ENCODE data around the gene DCHS2.

The DCHS2 gene

DNA sequence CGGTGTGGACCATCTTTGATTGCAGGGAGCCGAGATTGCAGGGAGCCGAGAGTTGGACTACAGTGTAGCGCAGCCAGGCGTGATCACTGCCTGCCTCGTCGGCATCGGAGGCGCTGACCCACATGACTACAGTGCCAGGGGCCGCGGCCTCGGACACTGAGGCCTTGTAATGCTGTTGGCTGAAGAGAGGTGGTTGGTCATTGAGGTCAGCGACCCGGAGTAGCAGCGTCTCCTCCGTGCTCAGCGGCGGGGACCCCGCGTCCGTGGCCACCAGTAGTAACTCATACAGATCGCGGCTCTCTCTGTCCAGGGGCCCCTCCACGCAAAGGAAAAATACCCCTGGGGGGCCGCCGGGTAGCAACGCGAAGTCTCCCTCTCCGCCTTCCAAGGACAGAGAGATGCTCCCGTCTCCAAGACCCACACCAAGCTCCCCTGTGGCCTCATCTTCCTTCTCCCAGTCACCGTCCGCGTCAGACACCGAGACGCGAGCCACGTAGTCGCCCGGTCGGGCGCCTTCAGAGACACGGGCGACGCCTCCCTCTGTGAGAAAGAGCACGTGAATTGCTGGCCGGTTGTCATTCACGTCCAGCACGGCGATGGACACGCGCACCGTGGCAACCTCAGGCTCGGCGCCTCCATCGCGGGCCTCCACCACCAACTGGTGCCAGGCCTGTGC, 1.9 kb downstream of the DCHS2 start:
- no peak for DNase-seq (ENCODE audit: low read depth in 2 of 2)

DNA sequence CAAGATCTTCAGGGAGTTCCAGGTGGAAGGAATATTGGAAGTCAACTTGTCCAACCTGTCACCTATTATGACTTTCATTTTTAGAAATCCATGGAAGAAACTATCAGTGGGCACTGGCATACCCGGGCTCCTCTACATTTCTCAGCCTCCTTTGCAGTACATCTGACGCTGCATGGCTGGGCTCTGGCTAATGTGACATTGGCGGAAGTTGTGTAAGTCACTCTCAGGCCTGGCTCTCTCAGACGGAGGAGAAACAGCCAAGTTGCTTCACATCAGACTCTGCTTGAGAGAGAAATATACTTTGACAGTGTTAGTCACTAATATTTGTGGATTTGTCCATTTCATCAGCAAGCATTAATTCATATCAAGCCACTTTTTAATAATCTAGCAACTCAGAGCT, 4.5 kb downstream of the DCHS2 start:
- no peak for DNase-seq (ENCODE audit: low read depth in 2 of 2)

DNA sequence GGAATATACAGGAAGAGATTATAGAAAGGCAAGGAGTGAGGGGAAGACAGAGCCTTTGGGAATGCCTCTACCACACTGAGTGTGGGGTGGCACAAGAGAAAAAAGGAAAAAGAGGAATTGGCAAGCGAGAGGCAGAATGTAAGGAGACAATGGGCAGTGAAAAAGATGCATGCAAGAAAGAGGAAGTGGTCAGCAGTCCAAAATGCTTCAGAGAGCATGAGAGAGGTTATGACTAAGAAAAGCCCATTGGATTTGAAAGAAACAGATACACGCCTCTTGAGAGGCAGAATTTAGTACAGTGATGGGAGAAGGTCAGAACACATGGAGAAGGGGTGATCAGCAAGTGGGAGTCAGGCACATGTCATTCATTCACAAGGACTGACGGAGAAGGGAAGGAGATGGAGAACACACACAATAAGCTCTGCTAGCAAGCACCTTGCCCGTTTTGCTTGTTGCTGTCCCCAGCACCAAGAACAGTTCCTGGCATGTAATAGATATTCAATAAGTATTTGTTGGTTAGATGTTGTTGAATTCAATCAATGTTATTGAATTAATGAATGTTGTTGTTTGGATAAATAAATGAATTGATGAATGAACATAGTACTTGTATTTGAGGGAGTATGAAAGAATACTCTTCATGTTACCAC, 6.3 kb downstream of the DCHS2 start:
- DNase-seq (ENCODE audit: low read depth in 2 of 2) = no peak

DNA sequence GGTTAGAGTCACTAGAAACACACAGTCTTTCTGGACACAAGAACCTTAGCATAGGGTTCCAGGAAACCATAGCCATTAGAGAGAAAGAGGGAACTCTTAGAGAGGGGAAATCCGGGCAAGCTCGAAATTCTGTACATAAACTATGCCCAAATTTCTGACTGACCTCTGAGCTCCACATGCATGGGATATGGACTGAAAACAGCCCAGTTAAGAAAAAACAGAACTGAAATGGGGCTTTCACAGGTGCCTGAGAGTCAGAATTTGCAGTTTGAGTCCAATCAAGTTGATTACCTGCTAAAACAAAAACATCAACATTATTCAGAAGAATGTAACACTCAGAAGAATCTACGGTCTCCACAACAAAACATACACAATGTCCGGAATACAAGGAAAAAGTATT, 13.1 kb downstream of the DCHS2 start:
- no peak for DNase-seq (ENCODE audit: low read depth in 2 of 2)

DNA sequence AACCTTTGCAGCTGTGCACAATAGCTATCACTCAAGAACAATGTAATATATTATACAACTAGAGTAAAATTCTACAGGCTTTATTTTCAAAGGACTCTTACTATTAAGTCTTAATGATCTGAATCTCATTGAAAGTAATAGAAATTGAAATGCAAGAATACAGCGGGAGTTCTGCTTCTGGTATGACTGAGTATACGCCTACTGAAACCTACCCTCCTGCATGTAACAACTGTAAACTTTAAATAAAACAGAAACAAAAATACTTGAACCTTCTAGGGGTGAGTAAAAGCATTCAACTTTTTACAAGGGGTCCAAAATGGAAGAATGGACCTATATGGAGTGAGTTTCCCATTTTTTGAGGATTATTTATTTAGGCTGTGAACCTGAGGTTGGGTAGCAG, 13.5 kb downstream of the DCHS2 start:
- DNase-seq (ENCODE audit: low read depth in 2 of 2) = no peak

DNA sequence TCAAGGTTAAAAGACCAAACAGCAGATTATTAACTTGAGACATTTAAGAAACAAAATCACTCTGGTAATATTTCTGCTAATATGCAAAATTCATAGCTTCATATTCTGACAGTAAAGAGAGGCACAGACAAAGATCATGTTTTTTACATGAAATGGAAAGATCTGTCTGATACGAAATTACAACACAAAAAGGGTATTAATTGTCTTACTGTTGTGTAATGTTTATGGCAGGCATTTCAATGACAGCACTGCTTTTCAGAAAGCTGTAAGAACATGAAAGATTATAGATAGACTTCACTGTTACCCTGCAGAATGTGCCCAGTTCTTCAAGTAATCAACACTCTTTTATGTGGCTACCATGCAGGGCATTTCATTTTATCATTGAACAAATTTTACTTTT, 15.4 kb downstream of the DCHS2 start:
- DNase-seq (ENCODE audit: low read depth in 2 of 2) = no peak

DNA sequence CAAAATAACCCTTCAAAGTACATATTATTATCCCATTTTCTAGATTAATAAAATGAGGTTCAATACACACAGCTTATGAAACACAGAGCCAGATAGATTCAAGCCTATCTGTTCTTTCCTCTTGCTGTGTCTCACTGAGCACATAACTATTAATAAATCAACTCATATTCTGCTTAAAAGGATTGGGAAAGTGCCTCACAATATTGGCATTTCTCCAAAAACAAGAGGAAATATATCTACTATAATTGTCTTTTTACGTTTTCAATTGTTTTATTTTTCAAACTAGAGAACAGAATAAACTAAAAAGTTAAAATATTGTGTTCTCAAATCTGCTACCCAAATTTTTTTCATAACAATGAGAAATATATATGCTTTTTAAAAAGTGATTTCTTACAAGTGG, 15.8 kb downstream of the DCHS2 start:
- no peak for DNase-seq (ENCODE audit: low read depth in 2 of 2)

DNA sequence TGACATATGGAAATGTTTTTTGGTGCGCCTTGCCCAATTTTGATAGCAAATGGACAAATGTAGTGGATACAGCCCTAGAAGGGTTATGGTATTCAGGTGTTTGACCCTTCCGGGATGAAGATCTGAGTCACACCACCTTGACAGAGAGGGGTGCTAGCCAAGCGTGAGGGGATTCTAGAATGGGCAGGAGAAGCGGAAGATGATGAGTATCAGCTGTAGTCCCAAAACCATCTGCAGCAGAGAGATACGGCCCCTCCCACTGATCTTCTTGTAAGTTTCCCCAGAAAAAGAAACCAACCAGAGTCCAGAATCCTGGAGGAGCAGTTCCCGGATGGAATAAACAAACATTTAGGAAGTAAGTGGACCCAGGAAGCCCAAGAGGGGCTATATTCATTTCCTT, 18.1 kb downstream of the DCHS2 start:
- DNase-seq (ENCODE audit: low read depth in 2 of 2) = no peak

DNA sequence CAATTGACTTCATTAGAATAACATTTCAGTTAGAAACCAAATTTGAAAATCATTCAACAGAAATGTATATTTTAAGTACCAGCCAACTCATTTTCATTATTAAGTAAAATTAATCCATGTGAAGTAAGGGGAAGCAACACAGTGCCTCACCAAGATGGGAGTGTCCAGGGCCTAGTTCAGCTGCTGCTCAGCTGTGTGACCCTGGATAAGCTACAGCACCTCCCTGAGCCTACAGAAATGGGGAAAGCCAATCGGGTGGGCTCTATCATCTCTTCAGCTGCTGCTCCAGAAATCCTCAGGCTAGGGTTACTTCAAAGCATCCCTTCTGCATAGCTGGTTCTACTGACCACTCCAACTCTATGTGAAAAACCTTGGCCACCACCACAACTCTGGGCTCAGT, 18.7 kb downstream of the DCHS2 start:
- DNase-seq (ENCODE audit: low read depth in 2 of 2) = no peak

DNA sequence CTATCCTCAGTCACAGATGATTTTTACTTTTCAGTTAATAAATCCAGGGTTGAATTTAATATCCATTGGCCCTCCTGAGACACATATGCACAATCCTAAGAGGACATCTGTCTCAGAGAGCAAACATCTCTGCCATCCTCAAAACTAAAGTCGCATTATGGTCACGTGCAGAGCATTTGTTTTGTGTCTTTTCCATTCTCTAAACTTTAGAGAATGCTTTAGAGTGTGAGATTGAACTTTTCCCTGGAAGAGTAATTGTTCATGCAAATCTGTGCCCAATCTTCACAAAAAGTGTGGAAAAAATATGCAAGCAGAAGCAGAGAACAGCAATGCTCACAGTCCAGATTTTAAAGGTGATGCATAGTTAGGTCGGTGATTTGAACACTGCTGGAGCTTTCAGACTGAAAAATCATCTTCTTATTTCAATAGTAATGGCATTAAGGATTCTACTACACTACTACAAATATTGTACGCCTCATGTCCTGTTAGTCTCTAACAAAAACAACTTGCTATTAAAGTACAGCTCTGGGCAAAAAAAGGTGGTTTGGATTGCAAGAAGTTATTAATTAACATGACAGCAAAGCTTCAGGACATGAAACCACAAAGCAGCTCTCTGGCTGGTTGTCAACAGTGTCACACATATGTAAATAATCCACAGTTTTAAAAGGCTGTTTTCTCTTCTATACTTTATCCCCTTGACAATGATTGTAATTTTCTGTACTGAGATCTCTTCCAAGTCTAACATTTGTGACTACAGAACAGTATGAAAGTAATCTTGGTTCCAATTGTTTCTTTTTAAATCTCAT, 19.9 kb downstream of the DCHS2 start:
- no peak for DNase-seq (ENCODE audit: low read depth in 2 of 2)

DNA sequence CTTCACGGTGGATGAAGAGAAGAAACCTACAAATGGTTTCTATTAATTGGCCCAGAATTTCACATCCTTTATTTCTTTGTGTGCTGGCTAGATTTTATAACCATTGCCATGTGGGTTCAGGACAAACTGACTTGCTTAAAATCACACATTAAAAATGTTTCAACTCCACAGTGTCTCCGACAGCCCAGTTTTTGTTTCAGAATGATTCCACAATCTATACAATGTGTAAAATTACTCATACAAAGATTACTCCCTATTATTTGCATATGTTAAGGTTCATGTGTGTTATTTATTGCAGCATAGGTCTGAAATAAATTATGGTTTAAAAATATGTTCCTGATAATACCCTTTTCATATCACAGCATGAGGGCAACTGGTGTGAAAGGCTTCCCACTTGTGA, 20.6 kb downstream of the DCHS2 start:
- no peak for DNase-seq (ENCODE audit: low read depth in 2 of 2)

DNA sequence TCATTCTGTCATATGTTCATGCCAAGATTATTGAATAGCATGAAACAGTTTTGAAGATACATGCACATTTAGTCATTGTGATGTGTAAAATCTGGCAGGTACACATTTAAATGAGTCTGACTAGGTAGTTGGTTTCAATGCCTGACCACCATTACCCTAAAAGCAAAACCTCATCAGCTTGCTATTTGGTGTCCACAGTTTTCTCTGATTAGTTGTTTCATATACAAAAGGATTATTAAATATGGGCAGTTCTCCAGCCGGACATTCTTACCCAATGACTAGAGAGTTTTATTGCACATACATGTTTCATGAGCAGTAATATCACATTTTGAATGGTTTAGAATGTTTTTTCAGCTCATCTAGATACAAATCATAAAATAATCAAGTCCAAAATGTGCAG, 23.7 kb downstream of the DCHS2 start:
- DNase-seq (ENCODE audit: low read depth in 2 of 2) = no peak

DNA sequence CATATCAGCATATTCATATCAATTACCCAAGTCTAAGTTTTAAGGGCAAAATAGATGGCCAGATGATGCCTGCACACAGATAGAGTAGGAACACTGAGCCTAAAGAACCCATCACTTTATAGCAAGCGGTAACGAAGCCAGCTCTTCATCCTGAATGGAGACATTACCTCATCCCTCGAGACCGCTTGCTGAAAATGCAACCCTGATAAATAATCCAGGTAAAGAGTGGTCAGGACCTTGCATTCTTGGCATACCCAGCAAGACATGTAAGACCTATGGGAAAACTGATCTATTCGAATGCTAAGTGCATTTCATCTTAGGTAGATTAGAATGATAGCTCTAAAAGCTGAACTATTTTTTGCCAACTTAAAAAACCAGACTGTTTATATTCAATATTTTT, 25.3 kb downstream of the DCHS2 start:
- no peak for DNase-seq (ENCODE audit: low read depth in 2 of 2)

DNA sequence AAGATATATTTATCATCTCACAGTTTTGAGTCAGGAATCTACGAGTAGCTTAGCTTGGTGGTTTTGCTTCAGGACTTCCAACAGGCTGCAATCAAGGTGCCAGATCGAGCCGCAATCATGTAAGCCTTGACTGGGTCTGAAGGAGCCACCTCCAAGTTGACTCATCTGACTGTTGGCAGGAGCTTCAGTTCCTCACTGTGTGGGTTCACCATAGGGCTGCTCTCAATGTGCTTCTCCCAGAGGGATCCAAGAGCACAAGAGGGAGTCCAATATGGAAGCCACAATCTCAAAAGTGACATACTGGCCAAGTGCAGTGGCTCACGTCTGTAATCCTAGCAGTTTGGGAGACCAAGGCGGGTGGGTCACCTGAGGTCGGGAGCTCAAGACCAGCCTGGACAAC, 26.5 kb downstream of the DCHS2 start:
- DNase-seq (ENCODE audit: low read depth in 2 of 2) = no peak

DNA sequence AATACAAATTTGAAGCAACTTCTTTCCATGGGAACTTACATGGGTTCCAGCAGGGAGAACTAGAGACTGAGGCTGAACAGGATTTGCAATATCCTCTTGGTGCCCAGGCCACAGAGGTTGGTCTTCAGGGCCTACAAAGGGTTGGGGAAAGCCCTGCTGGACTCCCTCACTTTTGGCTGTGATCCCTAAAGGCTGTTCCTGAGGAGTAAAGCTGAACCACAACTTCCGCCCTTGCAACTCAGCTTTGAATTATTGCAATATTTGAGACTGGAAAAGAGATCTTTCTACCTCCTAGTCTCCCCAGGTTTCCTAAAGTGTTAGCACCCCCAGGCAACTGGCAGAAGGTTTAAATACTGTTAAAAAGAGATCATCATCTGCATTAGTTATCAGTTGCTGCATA, 26.9 kb downstream of the DCHS2 start:
- no peak for DNase-seq (ENCODE audit: low read depth in 2 of 2)

DNA sequence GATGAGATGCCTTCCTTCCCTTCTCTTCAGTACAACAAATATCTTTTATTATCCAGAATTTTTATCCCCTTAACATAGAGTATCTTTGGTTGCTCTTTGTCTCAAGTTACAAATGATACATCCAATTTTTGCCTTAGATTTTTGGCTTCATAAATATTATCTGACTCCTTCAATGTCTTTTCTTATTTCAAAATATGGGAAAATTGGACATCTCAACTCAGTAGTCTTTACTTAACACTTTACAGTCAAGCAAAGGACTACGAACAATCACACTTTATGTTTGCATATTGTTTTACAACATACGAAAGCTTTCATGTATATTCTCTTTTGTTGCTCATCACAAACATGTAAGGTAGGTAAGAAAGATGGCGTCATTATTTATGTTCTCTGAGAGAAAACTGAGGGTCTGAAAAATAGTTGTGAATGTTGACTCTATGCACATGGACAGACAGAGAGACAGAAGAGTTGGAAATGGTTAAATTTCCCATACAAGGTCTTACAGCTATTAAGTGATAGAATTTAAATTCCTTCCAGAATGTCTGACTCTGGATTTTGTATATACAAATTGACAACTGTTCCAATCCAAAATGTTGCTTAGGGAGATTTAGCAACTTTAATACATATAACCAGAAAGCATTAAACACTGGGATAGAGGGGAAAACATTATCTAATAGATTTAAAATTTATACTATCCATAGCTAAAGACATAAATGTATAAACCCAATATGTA, 29.4 kb downstream of the DCHS2 start:
- DNase-seq (ENCODE audit: low read depth in 2 of 2) = no peak

DNA sequence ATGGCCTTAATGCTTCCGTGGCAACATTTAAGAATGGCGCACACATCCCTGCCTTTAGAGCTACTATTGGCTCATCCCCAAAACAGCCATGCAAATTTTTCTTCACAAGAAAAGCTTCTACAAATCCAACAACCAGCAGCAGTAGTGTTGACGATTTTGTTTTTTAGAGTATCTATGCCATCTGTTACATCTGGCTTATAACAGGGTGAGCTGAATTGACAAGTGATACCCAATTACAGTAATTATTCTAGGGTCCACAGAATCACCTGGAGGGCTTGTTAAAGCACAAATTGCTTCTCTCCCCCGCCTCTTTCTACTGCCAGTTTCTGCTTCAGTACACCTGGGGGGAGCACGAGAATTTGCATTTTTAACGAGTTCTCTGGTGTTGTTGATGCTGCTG, 34.1 kb downstream of the DCHS2 start:
- no peak for DNase-seq (ENCODE audit: low read depth in 2 of 2)

DNA sequence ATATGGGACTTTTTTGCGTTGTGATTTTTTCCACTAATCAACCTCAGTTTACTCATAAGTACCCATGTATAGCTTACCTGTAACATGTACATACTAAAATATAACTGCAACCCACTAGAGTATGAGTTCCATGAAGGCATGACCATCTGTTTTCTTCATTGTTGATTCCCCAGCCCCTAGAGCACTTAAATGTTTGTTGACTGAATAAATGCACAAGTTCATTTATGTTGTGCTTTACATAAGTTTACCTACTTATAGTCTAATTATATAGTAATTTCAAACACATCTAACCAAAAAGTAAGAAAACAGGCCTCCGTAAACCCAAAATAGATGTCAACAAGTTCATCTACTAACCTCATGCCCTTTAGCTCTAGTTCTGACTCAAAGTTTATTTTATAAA, 34.7 kb downstream of the DCHS2 start:
- DNase-seq (ENCODE audit: low read depth in 2 of 2) = no peak

DNA sequence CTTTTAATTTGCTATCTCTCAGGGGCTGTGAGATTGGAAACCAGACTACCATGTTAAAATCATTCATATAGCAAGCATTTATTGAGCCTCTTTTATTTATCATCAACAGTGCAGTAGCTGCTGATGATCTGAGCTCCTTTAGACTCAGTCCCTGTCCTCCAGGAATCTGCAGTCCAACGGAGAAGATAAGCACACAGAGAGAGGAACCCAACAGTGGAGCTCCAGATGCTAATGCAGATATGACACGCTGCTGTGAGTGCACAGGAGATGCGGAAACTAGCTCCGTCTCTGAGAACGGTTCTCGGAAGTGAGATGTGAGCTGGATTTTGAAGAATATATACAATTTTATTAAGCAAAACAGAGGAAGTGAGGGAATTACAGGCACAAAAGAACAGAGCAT, 35.4 kb downstream of the DCHS2 start:
- DNase-seq (ENCODE audit: low read depth in 2 of 2) = no peak

DNA sequence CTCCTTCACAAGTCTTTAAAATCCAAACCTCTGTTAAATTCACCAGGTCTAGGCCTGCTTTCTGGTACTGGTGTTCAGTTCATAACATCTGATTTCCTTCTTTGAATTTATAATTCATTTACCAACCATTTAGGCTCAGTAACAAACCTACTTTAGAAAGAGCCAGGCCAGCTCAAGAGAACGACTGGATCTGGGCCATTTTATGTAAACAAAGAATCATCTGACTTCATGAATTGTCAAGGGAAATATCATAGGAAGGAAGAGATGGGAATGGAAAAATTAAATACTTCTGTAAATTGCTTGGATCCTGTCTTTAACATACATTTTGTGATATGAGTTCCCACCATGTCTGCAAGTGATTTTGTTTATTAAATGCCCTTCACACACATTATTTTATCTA, 36.5 kb downstream of the DCHS2 start:
- no peak for DNase-seq (ENCODE audit: low read depth in 2 of 2)

DNA sequence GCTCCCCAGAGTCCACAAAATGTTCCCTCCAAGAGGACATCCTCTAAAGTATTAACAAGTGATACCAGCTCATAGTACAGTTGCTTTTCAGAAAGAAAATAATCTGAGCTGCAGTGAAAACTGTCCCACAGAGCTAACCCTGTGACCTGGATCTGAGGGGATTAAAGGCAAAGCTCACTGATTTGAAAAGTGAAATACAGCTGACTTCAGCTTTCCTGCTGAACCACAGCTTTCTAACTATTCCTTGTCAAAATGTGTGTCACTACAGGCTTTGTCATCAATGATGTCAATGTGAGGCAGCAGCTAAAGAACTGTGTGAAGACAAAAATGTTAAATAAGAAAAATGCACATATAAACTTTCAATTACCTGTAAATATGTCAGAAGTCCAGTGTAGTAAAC, 36.9 kb downstream of the DCHS2 start:
- no peak for DNase-seq (ENCODE audit: low read depth in 2 of 2)

DNA sequence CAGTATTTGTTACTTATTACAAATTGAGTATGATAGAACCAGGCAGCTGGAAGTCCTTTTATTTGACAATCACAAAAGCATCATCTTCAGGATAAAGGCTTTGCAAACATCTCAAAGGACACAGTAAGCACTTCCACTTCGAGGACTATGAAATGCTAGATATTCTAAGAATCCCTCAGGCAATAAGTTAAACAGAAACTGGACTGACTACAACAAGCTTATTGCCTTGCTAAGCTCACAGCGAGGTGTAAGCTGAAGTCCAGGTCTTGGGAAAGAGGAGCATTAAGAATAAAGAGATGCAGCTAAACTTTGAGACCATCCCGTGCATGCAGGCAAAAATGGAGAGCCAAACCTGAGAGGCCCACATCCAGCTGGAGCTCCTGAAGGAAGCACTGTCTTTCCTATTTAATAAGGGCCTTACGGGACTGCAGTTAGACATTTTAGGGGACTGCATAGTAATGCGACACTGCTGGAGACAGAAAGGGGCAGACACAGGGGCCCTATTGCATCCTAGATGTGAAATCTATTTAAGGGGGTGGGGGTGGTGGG, 38.7 kb downstream of the DCHS2 start:
- DNase-seq (ENCODE audit: low read depth in 2 of 2) = no peak

Measured in stimulated activated CD8-positive, alpha-beta memory T cell treated with anti-CD3 and anti-CD28 coated beads, Interleukin-15, amount 100 ng/mL, for 4 hours (primary cell).